Colon (tissue), 2 donors: Measurements from ENCODE around the gene DLGAP4.

ENCODE experiments used
- FAIRE-seq: peaks from 2 replicates; lab custom pipeline; 2012; peaks lifted over from hg19 to GRCh38; lab: Jason Lieb, UNC
- donor health status: control.
- donor health status: control.

DLGAP4 gene

DNA sequence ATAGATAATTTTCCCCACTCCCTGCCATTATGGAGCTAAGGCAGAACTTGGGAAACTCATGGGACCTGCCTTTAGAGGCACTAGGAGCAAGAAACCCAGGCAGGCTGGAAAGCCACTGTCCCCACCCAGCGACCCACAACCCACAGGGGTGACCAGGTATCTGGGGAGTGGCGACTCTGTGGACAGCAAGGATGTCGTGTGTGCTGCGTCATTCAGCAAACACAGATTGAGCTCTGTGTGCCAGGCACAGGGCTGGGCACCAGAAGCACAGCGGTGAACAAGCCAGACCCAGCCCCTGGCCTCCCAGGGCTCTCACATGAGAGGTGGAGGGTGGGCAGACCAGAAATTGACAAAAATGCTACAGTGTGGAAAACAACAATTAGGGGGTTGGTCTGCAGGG lies 27.7 kb downstream of the DLGAP4 start:
- no peak for FAIRE-seq

DNA sequence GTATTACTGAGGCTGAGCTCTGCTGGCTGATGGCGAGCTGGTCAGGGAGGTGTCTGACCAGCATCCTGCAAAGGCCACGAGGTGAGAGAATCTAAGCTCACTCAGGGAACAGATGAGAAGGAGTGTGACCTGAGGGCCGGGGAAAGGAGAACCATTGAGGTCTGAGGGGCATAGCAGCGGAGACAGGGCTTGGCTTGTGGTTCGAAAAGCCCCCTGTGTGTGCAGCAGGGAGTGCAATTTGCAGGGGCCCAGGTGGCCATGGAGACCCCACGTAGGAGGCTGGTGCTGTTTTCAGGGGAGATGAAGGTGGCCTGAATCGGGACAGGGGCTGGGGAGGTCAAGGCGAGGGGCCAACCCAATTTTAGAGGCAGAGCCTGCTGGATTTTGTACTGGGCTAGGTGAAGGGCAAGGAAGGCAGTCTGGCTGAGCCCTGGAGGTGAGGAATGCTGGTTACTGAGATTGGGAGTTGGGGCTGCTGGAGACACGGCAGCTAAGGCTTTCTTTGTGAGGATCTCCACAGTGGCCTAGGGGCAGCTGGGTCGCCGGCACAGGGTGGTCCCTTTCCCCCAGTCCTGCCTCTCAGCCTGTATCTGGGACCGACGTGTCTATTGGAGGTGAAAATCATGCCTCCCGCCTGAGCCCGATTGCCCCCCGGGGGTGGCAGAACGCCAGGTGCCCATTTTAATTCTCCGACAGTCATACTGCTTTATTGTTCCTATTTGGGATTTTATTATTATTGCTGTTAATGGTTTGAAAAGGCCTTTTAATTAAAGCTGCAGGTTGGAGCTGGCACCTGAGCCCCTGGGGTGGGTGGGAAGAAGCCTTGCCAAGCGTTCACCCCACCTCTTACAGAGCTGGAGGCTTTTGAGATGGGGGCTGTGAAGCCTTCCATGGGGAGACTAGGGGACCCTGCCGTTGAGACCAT lies 28.4 kb downstream of the DLGAP4 start:
- no peak for FAIRE-seq

DNA sequence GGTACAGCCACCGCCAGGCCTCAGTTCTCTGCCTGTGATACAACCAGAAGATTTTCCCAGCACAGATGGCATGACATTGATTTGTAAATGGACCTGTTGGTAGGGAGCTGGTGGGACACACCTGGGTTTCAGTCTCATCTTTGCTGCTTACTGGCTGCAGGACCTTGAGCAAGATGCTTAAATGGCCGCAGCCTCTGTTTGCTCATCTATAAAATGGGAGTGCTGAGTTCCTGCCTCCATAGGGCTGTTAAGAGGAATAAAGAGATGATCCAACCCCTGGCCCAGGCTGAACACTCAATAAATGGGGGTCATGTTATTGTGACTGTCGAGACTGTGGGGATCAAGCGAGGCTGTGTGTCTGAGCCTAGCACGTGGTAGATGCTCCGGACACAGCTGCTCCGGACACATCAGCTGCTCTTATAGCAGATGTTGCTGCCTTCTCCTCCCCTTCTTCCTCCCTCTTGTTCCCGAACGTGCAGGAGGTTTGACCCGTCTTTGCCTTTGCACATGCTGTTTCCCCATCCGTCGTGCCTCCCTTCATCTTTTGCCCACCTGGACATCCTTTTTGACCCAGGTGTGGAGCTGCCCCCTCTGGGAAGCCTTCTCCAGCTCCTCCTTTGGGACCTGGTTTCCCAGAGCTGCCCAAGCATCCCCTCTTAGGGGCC lies 29.2 kb downstream of the DLGAP4 start:
- FAIRE-seq: no peak

DNA sequence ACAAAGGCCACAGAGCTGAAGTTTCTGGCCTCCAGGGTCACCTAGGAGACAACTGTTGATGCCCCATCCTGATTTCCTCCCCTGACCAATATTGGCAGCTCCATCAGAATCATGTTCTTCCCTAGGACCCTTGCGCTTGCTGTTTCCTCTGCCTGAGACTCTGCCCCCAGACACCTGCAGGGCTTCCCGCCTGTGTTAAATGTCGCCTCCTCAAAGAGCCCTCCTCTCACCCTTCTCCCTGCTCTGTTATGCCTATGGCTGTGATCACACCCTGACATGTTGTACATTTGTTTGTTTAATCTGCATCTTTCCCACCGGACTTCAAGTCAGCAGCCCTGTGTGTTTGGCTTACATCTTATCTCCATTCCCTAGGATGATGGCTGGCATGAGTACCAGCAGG lies 30.1 kb downstream of the DLGAP4 start:
- FAIRE-seq: no peak

DNA sequence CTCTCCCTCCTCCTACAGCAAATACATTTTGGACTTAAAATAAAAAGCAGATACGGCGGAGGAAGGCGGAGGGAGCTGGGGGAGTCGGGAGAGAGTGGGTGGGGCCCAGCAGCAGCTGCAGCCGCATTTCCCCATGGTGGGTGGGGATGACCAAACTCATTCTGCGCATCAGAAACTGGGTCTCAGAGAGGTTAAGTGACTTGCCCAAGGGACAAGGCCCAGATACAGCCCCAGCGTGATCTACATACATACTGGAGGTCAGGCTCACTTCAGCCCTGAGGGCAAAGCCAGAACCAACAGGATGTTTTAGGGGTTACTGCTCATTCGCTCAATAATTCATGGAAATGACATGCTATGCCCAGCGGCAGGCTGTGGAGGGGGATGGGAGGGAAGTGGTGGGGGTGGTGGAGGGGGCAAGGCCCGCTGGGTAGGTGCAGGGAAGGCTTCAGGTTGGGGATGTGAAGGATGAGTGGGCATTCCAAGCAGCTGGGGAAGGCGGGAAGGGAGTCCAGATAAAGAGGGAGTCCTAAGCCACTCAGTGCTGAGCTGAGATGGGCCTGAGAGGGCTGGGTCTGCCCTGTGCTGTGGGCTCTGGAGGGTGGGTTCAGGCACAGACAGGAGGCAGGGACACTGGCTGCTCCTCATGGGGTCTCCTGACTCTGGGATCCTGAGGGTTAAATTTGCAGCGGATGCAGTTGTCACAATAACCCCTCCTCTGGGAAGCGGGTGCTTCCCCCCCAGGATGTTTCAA lies 31.0 kb downstream of the DLGAP4 start:
- FAIRE-seq: no peak

DNA sequence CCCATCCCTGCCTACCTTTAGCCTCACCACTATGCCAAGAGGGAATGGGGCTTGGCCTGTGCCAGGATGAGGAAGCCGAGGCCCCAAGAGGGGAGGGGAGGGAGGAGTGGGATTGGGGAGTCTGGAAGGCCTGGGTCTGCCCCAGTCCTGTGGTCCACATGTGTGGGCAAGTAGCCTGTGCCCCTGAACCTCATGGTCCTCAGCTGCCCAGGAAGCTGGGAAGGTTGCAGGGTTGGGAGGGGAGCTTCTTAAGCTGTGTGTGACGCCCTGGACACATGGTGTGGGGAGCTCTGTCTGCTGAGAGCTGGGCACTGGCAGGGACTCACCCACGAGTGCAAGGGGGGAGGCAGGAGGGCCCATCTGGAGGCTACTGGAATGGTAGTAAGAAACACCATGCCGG lies 31.7 kb downstream of the DLGAP4 start:
- no peak for FAIRE-seq

DNA sequence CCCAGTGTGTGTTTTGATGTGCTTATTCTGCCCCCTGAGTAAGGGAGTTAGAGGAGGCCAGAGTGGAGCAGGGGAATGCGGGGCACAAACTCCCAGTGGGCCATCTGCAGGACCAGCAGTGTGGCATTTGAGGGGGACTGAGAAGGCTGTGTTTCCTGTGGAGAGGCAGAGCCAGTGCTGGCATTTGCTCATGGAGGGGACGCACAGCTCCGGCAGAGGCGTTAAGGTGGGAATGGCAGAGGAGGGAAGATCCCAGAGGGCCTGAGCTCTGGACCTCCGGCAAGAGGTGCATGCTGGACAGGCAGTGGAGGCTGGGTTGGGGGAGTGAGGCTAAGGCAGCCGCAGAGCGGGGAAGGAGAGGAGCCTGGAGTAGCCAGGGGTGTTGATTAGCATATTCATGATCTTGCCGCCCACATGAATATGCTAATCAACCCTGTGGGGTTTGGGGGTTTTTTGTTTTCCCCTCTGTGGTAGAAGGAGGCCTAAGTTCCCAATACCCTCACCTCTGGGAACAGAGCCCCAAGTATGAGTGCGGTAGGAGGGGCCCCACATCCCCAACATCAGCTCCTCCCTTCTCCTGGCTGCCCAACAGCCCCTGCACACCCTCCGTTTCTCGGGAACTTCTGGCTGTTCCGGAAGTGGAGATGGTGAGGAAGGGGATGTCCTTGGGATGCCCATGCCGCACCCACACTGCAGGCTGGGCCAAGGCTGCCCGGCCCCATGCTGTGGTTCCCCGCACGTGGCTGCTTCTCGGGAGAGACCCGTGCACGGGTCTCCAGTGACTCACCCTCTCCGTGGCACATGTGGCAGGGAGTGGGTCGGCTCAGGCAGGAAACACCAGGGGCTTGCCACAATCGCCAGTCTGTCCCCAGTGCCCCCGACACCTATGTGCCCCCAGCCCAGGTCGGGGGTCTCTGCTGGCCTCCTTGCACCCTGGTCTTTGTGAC lies 33.8 kb downstream of the DLGAP4 start:
- FAIRE-seq: no peak

DNA sequence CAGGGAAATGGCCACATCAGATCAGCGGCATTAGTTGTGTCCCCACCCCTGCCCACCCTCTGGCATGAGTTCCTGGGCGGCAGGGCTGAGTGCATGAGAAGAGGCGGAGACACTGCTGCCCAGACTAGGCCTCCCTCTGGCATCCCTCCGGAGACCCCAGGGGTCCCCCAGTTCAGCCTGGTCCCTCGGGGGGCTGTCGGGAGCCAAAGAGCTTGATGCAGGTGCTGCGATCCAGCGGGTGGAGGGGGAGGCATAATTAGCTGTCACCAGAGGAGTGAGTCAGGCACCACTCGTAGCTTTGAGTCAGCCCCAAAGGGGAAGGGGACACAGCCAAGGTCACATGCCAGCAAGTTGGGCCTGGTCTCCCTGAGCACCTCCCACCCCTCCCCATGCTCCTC lies 34.5 kb downstream of the DLGAP4 start:
- FAIRE-seq: no peak

DNA sequence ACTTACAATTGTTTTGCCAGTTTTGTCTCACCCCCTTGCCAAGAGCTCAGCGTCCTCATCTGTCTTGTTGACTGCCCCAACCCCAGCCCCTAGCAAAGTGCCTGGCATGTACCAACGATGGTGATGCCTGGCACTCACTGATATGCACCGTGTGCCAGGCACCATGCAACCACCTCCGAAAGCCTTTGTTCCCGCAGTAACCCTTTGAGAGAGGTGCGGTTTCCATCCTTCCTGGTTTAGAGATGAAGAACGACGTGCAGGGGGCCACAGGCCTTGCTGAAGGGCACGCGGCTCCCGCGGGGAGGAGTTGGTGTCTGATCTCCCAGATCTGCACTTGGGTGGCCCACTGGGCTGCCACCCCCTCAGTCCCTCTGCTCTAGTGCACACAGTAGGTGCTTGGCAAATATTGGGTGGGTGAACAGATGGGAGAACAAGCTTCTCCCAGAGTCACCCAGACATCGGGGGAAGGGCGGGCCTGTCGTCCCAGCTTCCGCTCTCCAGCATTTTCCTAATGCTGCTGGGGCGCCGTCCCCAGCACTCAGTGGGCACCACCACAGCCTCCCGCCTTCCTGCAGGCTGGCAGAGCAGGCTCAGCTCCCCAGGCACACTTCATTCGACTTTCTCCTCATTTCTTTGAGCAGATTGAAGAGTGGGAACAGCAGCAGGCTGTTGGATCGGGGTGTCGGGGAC lies 35.3 kb downstream of the DLGAP4 start:
- FAIRE-seq: no peak

DNA sequence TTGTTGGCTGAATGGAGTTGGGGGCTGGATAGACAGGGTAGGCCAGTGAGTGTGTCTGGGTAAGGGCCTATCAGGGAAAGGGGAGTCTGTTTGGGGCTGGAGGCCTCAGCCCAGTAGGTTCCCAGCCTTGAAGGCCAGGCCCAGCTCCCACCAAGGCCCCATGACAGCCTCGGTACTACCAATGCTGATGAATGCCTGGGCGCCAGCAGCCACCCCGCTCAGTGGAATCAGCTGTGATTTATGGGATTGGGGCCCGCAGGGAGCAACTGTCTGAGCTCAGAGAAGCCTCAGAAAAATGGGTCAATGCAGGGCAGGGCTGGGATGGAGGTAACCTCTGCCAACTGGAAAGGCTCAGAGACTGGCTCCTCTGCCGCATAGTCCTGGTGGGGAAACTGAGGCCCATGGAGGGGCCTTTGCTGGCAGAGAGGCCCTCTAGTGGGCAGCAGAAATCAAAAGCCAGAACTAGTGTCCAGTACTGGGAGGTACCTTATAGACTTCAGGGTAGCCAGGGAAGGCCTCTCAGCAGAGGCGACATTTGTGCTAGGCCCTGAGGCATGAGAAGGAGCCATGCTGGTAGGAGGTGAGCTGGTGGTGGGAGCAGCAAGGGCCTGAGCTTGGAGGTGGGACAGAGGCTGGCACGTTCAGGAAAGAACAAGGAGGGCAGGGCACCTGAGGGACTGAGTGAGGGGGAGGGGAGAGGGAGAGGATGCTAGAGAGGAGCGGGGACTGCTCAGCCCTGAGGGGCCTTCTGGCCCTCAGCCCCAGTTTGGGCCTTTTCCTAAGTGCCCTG lies 36.4 kb downstream of the DLGAP4 start:
- no peak for FAIRE-seq

DNA sequence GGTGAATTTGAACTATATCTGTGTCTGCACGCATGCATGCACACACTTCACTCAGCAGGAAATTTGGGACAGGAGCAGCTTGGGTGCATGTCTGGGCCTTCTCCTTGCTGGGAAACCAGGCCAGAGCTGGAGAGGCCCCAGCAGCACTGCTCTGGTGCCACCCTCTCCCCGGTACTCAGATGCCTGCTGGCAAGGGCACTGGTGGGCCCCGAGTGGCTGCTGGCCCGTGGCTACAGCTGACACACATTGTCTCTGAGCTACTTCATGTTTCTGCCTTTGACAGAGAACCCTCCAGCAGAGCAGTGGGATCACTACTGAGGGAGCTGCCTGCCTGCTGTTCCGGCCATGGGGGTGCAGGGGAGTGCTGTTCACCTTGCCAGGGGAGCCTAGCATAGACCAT lies 37.5 kb downstream of the DLGAP4 start:
- FAIRE-seq: no peak

DNA sequence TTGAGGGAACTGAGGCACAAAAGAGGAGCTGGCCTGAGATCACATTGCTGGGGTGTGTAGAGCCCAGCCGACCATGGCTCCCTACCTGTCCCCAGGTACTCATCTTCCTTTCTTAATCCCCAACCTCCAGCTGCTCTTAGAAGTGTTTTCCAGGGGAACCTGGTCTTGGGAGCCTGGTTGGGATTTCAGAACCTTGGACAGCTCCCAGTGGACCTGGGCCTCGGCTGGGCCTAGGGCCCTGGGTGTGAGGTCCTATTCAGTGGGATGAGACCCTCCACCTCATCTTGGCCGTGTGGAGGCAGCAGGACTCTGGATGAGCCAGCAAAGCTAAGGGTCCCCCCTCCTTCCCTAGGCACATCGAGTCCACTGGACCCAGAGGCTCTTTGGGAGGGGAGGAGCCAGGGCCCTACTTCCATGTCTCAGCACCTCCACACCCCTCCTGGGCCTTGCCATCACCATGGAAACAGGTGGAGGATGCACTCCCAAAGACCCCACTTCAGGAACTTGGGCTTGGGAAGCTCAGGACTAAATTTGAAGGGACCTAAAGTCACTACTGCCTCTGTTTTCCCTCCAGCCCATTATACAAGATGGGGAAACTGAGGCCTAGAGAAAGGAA lies 38.5 kb downstream of the DLGAP4 start:
- no peak for FAIRE-seq

DNA sequence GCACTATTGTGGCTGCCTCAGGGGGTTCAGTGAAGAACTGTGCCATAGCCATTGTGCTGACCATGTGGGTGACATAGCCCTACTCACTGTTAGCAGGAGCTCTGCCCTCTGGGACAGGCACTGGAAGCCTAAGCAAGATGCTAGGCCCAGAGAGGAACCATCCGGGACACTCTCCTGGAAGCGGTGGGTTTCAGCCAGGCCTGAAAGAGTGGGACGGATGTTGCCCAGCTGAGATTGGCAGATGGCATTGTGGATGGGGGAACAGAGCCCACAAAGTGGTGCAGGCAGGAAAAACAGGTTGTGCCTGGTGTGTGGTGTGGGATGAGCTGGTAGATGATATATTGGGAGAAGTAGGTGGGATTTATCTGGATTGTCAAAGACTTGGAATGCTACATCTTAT lies 40.1 kb downstream of the DLGAP4 start:
- FAIRE-seq: no peak

DNA sequence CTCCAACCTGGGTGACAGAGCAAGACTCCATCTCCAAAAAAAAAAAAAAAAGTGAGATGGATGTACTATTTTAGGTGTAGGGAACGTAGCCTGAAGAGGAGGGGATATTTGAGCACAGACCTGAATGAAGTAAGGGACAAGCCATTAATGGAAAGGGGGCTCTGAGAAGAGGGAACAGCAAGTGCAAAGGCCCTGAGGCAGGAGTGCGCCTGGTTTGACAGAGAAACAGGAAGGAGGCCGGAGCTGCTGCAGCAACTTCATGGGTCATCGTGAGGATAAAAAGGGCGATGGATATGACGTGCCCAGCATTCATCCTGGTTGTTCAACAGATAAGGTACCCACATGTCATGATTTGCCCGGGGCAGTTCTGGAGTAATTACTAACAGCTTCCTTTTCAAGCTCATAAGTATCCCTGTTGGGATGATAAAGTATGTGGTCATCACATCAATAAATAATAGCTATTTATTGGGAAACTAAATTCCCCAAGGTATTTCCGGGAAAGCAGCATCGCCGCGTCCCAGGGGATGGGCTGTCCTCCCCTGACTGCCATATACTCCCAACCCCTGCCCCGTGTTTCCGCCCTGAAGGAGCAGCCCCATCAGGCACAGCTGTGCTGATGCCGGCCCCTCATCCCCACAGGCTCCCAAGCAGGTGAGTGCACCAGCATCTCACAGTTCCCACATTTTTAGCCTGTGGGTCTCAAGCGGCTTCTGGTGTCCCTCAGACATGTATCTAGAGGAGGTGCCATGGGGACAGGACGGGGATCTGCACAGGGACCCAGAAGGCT lies 43.4 kb downstream of the DLGAP4 start:
- no peak for FAIRE-seq

DNA sequence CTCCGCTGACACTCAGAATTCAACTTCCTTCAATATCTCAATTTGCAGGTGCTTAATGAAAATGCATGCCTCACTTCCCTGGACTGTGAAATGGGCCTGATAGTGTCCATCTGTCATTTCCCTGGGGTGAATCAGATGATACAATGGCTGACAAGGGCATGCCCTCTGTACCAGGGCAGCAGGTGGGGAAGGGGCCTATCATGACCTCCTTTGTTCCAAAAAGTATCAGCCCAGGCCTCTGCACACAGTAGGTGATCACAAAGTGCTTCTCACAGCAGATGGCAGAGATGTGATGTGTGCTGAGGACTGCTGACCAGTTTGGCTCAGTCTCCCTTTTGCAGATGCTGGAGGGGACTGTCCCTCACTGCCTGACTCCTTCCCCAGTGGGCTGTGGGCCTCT lies 44.3 kb downstream of the DLGAP4 start:
- no peak for FAIRE-seq

DNA sequence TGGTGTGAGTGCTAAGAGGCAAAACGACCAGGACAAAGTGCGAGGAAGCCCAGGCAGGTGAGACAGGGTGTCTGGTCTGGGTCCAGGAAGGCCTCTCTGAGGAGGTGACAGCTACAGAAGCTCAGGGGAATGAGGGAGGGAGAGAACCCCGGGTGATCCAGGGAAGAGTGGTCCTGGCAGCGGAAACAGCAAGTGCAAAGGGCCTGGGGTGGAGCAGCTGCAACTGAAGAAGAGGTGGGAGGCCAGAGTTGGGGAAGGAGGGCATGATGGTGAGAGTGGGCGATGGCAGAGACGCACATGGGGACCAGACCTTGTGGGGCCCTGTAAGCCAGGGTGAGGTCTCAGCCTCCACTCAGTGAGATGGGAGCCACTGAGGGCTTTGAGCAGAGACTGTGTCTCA lies 45.8 kb downstream of the DLGAP4 start:
- no peak for FAIRE-seq

DNA sequence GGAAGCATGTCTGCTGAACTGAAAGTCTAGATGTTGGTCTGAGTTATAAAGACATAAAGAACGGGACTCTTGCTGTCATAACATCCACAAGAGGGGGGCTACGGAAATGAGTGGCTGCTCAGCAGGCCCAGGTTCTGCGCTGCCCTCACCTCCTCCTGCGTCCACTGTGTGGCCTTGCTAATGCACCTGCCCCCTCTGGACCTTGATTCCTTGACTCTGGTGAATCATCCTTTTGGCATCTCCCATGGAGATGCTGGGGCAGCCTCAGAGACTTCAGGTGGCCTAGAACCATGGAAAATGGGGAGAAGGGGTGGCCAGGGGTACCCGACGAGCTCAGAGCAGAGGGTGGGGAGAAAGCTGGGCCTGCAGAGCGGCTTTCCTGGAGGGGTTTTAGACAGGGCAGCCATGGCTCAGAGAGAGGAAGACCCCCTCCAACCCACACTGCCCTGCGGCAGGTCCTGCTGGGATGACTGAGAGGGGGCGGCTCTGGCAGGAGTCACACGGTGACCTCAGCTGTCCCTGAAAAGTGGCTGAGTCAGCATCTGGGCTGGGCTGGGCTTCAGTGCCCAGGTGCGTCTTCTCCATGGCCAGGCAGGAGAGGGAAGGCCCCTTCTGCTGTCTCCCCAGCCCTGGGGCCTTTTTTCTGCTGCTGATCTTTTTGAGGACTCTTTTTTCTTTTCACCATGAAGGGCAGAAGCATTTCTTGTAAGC lies 46.9 kb downstream of the DLGAP4 start:
- FAIRE-seq: no peak

DNA sequence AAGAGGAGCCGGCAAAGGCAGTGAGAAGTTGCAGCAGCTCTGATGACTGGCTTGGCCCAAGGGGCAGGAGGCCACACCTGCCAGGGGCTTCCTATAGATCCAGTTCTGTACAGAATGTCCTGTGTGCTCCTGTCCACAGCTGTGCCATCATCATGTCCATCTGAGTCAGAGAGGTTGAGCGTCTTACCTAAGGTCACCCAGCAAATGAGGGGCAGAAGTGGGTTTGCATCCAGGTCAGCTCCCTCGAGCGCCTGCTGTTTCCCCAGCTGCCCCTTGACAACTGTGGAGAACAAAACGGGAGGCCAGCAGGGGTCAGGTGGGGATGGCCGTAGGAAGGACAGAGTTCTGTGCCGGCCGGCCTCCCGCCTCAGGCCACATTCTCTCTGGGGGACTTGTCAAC lies 47.6 kb downstream of the DLGAP4 start:
- FAIRE-seq: no peak
